Activated CD8-positive, alpha-beta memory T cell treated with anti-CD3 and anti-CD28 coated beads, Interleukin-2, amount 10 ng/mL, durations not matched to agents 7 days and 5 days (primary cell): ENCODE data around the gene NPFFR1. TPM values are rescaled to one million over a fixed set of nuclear protein-coding genes. Genes with fewer than 3 reads are reported as not detected.

Source experiments
- ATAC-seq: fragments of 150-1000 bp; cut with Tn5 transposase; one replicate; pipeline ENCODE4 v1.10.0; 2021; ENCODE audit warnings: moderate library complexity
- CTCF ChIA-PET: fragments of 350-600 bp; sonication (Branson Sonifier 250); formaldehyde crosslinking; loops from one replicate; lab custom pipeline; 2021; ENCODE audit warnings: antibody characterized with exemption; lab: Charles Lee
- DNase-seq: peaks from one replicate; pipeline ENCODE4 v3.0.0-alpha.2; 2020
- H3K27ac Mint-ChIP-seq: one replicate; pipeline ENCODE4 v1.8.0; 2021; ENCODE audit warnings: mild to moderate bottlenecking, mixed read lengths
- H3K27me3 Mint-ChIP-seq: one replicate; pipeline ENCODE4 v1.8.0; 2021; ENCODE audit warnings: mixed read lengths
- H3K36me3 Mint-ChIP-seq: one replicate; pipeline ENCODE4 v1.8.0; 2021; ENCODE audit warnings: mild to moderate bottlenecking, mixed read lengths
- H3K4me1 Mint-ChIP-seq: one replicate; pipeline ENCODE4 v1.8.0; 2021; ENCODE audit warnings: mixed read lengths
- H3K4me3 Mint-ChIP-seq: one replicate; pipeline ENCODE4 v1.8.0; 2021; ENCODE audit warnings: mild to moderate bottlenecking, moderate library complexity, mixed read lengths
- H3K9me3 Mint-ChIP-seq: one replicate; pipeline ENCODE4 v1.8.0; 2022; ENCODE audit warnings: low read depth, mixed read lengths
- total RNA-seq, 2 experiments: library from RNA; stranded (reverse); gene quantifications; one replicate each; pipeline ENCODE4 v1.2.3, GENCODE V29; 2021

NPFFR1 gene, protein sequence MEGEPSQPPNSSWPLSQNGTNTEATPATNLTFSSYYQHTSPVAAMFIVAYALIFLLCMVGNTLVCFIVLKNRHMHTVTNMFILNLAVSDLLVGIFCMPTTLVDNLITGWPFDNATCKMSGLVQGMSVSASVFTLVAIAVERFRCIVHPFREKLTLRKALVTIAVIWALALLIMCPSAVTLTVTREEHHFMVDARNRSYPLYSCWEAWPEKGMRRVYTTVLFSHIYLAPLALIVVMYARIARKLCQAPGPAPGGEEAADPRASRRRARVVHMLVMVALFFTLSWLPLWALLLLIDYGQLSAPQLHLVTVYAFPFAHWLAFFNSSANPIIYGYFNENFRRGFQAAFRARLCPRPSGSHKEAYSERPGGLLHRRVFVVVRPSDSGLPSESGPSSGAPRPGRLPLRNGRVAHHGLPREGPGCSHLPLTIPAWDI
- total RNA-seq, result not detected

DNA sequence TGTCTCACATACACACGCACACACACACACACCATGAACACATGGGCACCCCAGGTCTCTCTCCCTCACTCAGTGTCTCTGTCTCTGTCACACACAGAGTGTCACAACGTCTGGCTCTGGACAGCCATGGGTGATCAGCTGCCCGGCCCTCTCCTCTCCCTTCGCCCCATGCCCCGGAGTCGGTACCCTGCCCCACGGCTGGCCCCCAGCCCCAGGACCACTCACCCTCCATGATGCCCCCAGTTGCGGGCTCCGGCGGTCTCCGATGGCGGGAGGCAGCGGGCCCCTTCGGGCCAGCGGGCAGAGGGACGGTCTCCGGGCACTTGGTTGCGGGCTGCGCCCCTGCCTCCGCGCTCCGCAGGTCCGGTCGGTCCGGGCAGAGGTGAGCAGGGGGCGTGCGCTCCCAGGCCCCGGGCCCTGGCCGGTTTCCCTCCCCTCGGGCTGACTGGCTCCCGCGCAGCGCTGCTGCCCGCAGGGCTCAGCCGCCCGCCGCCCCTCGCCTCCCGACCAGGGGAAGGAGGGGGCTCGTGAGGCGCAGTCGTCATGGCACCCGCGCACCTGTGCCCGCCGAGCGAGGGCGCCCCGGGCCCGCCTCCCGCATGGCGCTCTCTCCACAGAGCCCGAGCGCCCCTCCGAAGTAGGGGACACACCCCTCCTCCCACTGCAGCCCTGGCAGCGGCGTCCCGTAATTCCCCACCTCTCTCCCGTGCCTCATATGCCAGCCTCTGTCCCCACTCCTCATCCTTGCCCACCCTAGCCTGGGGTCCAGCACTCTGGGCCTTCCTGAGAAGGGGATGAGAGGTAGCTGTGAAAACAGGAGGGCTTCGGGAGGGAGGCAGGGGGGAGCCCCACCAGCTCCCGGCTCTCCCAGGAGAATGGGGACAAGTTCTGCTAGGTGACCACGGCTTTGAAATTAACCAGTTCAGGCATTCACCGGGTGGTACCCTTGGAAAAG lies at the start of gene NPFFR1:
NPFFR1 (minus strand) TSS at position 560 of the 955 bp plus-strand sequence; CDS start at position 232, 328 bp downstream.
- ATAC-seq, result no peak
- CTCF ChIA-PET, result interaction anchor here (1.0 to 2.6 kb wide), 2 partner anchors 62 to 80 kb away, joined by 3 to 10 read pairs; no protein-coding TSS in a partner anchor

DNA sequence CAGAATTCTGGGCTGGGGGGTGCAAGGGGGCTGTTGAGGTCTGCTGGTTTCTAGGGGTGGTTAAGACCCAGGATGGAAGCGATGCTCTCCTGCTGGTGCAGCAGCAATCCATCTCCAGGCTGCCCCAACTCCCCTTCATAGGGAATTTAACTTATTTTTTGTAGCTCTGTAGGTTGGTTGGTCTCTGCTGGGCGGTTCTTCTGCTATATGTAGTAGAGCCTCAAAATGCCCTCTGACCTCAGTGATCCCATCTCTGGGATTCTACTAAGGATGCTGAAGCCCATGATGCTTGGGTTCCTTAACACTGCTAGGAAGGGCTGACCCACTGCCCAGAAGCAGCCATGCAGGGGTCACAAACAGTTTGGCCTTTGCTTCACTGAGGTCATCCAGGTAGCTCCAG lies 49.5 kb upstream of the NPFFR1 start:
- DNase-seq (no peak), ATAC-seq (no peak)
- Mint-ChIP-seq H3K27me3 (no peaks in the 10 kb centered on the region), H3K4me1 (peaks cover 25% of the 10 kb centered on the region), H3K4me3 (no peak overlapping the region), H3K36me3 (peaks cover 19% of the 10 kb centered on the region), H3K9me3 (no peaks in the 10 kb centered on the region), H3K27ac (no peak overlapping the region)
- CTCF ChIA-PET, result interaction anchor here (1.7 kb wide), 1 partner anchor 111 kb away, joined by 5 read pairs; no protein-coding TSS in a partner anchor

More for the DNA sequence above, at the start of gene NPFFR1:
- H3K27ac Mint-ChIP-seq, result no peak within 1 kb of the TSS
- H3K9me3 Mint-ChIP-seq, result no peaks in the 10 kb centered on the region
- H3K4me1 Mint-ChIP-seq, result no peaks in the 10 kb centered on the region
- no peak within 1 kb of the TSS for H3K4me3 Mint-ChIP-seq
- DNase-seq, result no peak
- peaks cover 76% of the 10 kb centered on the region for H3K27me3 Mint-ChIP-seq
- H3K36me3 Mint-ChIP-seq, result peaks cover 3% of the 10 kb centered on the region

DNA sequence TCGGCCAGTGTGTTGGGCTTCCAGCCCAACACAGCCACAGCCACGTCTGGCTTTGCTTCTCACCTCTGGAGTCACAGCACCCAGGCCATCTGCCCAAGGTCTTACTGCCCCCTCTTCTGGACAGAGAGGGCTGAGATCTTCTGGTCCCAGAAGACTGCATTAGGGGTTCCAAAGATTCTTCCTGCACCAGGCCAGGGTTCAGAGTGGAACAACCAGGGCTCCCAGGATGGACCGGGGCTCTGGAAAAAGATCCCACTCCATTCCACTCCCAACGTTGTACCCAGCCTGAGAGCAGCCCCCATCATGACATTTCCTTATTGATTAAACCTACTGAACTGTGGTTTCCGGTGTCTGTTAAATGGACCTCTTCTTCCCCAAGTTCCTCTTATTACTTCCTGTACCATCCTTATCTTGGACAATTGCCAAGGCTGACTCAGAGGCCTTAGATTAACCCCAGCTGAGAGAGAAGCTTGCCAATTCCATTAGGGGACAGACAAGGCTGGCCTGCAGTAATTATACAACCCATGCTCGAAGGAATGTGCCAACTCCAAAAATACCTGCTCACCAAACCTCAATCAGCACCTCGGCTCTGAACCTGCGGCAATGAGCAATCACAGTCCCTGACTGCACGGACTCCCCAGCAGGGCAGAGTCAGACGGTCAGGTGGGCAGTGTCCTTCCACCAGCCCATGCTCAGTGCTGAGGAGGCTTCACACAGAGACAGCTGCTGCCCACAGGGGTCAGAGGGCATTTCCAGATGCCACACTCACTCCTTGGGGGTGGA lies 47.9 kb upstream of the NPFFR1 start:
- Mint-ChIP-seq H3K4me3 (no peak overlapping the region), H3K27ac (no peak overlapping the region), H3K4me1 (peaks cover 25% of the 10 kb centered on the region), H3K36me3 (peaks cover 17% of the 10 kb centered on the region), H3K27me3 (no peaks in the 10 kb centered on the region), H3K9me3 (no peaks in the 10 kb centered on the region)
- ATAC-seq (peak; percentile 32), DNase-seq (no peak)
- CTCF ChIA-PET, result interaction anchor here (1.7 to 1.8 kb wide), 2 partner anchors 33 to 110 kb away, joined by 5 to 7 read pairs; no protein-coding TSS in a partner anchor

DNA sequence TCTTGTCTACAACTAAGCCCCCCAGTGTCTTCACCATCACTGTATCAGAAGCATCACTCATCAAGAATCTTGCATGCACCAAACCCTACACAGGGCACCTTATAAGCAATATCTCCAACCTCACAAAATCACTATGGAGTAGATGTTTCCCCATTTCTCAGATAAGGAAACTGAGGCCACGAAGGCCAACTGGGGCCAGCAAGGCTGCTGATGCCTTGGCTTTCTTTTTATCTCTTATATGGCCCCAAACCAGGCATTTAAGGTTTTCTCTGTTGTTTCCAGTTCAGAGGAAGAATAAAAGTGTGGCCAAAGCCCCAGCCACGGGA lies 47.3 kb upstream of the NPFFR1 start:
- no peak for ATAC-seq
- peaks cover 25% of the 10 kb centered on the region for H3K4me1 Mint-ChIP-seq
- peaks cover 15% of the 10 kb centered on the region for H3K36me3 Mint-ChIP-seq
- H3K4me3 Mint-ChIP-seq, result no peak overlapping the region
- CTCF ChIA-PET, result interaction anchor here (1.3 to 1.8 kb wide), 2 partner anchors 33 to 109 kb away, joined by 4 to 7 read pairs; no protein-coding TSS in a partner anchor
- no peaks in the 10 kb centered on the region for H3K9me3 Mint-ChIP-seq
- H3K27me3 Mint-ChIP-seq, result no peaks in the 10 kb centered on the region
- DNase-seq, result no peak
- no peak overlapping the region for H3K27ac Mint-ChIP-seq

DNA sequence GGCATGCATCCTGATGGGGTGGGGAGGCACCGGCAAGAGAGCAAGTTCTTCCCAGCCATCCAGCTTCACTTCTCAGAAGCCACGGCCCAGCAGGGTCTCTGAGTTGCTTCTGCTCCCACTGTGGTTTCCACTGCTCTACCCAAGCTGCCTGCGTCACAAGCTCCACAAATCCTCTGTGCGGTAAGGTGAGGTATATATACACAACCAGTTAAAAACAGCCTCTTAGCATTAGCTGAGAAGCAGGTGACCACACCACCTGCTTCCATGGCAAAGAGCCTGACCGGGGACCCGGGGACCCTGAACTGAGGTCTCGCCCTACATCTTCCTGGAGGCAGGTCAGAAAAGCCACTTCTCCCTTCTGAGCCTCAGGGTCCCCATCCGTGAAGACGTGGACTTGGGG lies 46.9 kb upstream of the NPFFR1 start:
- no peak for ATAC-seq
- CTCF ChIA-PET, result interaction anchor here (0.8 to 2.3 kb wide), 4 partner anchors 43 to 109 kb away, joined by 3 to 8 read pairs (median 4); no protein-coding TSS in a partner anchor

DNA sequence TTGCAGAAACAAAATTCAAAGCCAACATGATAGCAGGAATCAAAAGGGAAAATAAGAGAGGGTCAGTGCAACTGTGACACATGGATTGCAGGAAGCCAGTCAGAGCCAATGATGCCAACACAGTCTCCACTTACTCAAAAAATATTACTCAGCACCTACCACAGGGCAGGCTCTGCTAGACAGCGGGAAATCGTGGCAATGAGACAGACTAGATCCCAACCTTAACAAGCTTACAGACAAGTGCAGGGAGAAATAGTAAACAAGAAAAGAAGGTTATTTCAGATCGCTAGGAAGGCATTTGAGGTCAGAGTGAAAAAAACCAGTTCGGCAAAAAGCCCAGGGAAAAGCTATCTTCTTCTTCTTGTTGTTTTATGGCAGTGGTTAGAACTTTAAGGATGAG lies 45.2 kb upstream of the NPFFR1 start:
- DNase-seq (no peak), ATAC-seq (no peak)
- H3K36me3 Mint-ChIP-seq, result peaks cover 10% of the 10 kb centered on the region
- no peaks in the 10 kb centered on the region for H3K27me3 Mint-ChIP-seq
- H3K27ac Mint-ChIP-seq, result no peak overlapping the region
- H3K9me3 Mint-ChIP-seq, result no peaks in the 10 kb centered on the region
- no peak overlapping the region for H3K4me3 Mint-ChIP-seq
- peaks cover 42% of the 10 kb centered on the region for H3K4me1 Mint-ChIP-seq
- CTCF ChIA-PET, result interaction anchor here (1.1 to 2.3 kb wide), 2 partner anchors 10 to 102 kb away, joined by 3 to 8 read pairs; no protein-coding TSS in a partner anchor

More for the DNA sequence above, 46.9 kb upstream of the NPFFR1 start:
- Mint-ChIP-seq H3K27me3 (no peaks in the 10 kb centered on the region), H3K4me1 (peaks cover 28% of the 10 kb centered on the region), H3K4me3 (no peak overlapping the region), H3K36me3 (peaks cover 12% of the 10 kb centered on the region), H3K27ac (no peak overlapping the region), H3K9me3 (no peaks in the 10 kb centered on the region)
- DNase-seq, result no peak

DNA sequence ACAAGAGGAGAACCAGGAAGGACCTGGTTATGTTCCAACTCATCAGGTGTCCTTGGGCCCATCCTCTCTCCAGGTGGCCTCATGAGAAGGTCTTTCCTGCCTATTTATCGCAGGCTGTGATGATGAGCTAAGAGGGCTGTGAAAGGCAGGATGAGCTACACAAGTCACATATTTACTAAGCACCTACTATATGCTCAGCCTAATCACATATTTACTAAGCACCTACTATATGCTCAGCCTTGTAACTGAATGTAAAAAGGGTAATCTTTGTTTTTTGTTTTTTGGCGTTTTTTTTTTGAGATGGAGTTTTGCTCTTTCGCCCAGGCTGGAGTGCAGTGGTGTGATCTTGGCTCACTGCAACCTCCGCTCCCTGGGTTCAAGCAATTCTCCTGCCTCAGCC lies 44.2 kb upstream of the NPFFR1 start:
- CTCF ChIA-PET, result interaction anchor here (1.2 kb wide), 1 partner anchor 34 kb away, joined by 3 read pairs; no protein-coding TSS in a partner anchor
- peaks cover 52% of the 10 kb centered on the region for H3K4me1 Mint-ChIP-seq
- H3K4me3 Mint-ChIP-seq, result no peak overlapping the region
- no peaks in the 10 kb centered on the region for H3K9me3 Mint-ChIP-seq
- H3K27ac Mint-ChIP-seq, result no peak overlapping the region
- ATAC-seq (no peak), DNase-seq (no peak)
- no peaks in the 10 kb centered on the region for H3K27me3 Mint-ChIP-seq
- peaks cover 5% of the 10 kb centered on the region for H3K36me3 Mint-ChIP-seq

DNA sequence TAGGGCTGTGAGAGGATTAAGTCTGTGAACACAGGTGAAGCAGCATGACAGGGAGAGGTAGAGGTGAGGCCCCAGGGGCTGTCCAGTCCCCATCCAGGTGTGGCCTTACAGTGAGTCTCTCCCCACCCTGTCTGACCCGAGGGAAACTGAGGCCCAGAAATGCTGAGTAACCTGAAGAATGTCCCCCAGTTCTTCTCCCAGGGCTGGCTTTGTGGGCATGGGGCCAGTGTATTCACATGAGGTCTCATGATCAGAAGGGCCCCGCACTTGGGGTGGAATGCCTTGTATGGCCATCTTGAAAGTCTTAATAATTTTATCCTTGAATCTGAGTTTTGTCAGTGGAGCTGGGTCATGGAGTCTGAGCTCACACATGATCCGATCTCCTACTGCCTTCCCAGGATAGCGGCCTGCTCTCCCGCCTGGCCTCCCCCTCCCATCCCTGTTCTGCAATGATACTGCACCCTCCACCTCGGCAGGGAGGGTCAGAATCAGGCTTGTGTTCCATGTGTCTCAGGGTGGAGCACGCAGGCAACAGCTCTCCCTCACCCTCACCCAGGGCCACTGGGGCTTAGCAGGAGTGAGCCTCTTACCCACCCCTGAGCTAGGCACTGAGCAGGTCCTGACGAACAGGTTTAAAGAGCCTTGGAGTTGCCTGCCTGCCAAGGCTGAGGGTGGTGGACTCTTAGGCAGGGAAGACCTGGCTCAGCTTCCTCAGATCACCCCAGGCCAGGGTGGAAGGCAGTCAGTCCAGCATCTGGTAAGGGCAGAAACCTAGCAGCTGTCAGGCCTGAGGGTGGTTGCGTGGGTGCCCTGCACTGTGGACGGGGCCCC lies 41.4 kb upstream of the NPFFR1 start:
- H3K4me1 Mint-ChIP-seq, result peaks cover 44% of the 10 kb centered on the region

DNA sequence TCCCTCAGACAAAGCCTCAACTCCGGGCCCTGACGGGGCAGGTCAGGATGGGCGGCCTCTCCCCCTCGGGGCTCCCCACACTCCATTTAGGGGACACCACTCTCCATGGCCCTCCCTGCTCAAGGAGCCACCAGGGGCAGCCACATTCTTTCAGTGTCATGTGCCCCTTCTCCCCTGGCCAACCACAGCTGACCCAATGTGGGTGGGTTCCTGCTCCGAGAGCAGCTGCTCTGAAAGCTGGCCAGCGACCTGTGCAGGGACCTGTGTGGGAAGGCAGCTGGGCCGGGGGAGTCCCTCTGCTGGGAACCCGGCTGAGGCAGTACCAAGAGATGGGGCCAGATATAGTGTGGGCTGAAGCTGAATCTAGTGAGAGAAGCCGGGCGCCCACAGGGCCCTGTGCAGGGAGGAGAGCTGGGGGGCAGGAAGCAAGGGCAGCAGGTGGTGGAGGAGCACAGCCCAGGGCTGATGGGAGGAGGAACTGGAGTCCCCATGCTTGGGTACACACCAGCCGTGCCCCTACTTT lies 40.6 kb upstream of the NPFFR1 start:
- DNase-seq (peak; percentile 50), ATAC-seq (peak; percentile 38)
- H3K27me3 Mint-ChIP-seq, result no peaks in the 10 kb centered on the region
- no peaks in the 10 kb centered on the region for H3K36me3 Mint-ChIP-seq
- CTCF ChIA-PET, result interaction anchor here (1.0 to 3.9 kb wide), 11 partner anchors 11 to 103 kb away, joined by 3 to 18 read pairs (median 4); partner anchors contain the start of gene PPA1
- peak overlapping the region; percentile 89 for H3K27ac Mint-ChIP-seq
- H3K4me3 Mint-ChIP-seq, result no peak overlapping the region
- H3K9me3 Mint-ChIP-seq, result no peaks in the 10 kb centered on the region
- peaks cover 43% of the 10 kb centered on the region for H3K4me1 Mint-ChIP-seq

More for the DNA sequence above, 41.4 kb upstream of the NPFFR1 start:
- DNase-seq, result no peak
- H3K4me3 Mint-ChIP-seq, result no peak overlapping the region
- no peak for ATAC-seq
- H3K36me3 Mint-ChIP-seq, result no peaks in the 10 kb centered on the region
- CTCF ChIA-PET, result interaction anchor here (1.0 to 3.9 kb wide), 7 partner anchors 10 to 104 kb away, joined by 3 to 18 read pairs (median 4); no protein-coding TSS in a partner anchor
- H3K9me3 Mint-ChIP-seq, result no peaks in the 10 kb centered on the region
- no peaks in the 10 kb centered on the region for H3K27me3 Mint-ChIP-seq
- peak overlapping the region; percentile 89 for H3K27ac Mint-ChIP-seq

DNA sequence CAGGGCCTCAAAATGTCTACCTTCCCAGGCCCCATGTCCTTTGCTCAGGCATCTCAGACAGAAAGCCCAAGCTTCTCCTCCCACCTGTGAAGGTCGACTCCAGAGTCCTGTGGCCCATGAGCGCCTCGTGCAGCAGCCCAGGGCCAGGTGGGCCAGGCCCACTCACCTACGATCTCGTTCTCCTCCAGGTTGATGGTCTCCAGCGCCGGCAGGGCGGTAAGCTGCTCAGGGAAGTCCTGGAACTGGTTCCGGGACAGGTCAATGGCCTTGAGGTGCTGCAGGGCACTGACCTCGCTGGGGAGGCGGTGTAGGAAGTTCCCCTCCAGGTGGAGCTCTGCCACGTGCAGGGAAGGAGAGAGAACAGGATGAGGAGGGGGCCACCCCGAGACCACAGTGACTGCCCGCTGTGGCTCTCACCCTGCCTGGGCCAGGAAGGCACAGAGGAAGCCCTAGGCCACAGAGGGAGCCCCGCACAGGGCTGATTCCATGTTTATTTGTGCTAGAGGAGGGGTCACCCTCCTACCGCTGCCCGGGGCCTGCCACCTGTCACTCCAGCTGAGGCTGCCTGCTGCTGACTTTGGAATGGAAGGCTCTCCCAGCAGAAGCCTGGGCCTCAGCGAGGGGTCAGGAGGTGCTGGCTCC lies 40.0 kb upstream of the NPFFR1 start:
- ATAC-seq, result no peak
- CTCF ChIA-PET, result interaction anchor here (1.1 to 3.9 kb wide), 9 partner anchors 24 to 102 kb away, joined by 3 to 18 read pairs (median 4); partner anchors contain the start of gene PPA1
- Mint-ChIP-seq H3K4me1 (peaks cover 41% of the 10 kb centered on the region), H3K36me3 (no peaks in the 10 kb centered on the region), H3K4me3 (peak overlapping the region; percentile 53), H3K27ac (peak overlapping the region; percentile 89), H3K27me3 (no peaks in the 10 kb centered on the region), H3K9me3 (no peaks in the 10 kb centered on the region)
- DNase-seq, result no peak

DNA sequence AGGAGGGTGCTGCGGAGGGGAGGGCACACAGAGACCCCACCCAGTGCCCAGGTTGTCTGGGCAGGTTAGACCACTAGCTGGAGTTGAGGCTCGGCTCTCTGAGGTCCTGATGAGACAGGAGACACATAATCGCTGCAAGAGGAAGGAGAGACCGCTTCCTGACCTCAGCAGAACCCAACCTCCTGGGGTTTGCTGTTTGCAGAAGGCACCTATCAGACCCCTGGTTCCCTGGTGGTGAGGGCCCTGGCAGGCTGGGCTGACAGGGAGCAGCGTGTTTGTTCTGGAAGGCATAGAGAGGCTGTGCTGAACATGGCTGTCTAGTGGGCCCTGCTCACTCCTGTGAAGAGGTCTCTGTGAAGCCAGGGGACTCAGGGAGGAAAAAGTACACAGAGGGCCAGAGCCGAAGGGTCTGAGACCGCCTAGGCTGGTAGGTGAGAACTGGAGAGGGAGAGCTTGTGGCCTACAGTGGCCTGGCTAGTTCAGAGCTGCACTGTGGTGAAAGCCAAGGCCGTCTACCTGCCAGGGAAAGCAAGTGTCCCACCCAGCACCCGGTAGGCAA lies 39.4 kb upstream of the NPFFR1 start:
- no peaks in the 10 kb centered on the region for H3K36me3 Mint-ChIP-seq
- ATAC-seq (peak; percentile 87), DNase-seq (peak; percentile 93)
- CTCF ChIA-PET, result interaction anchor here (1.1 to 3.9 kb wide), 8 partner anchors 25 to 102 kb away, joined by 3 to 18 read pairs (median 4); partner anchors contain the start of gene PPA1
- peaks cover 41% of the 10 kb centered on the region for H3K4me1 Mint-ChIP-seq
- H3K4me3 Mint-ChIP-seq, result peak overlapping the region; percentile 53
- no peaks in the 10 kb centered on the region for H3K9me3 Mint-ChIP-seq
- H3K27me3 Mint-ChIP-seq, result no peaks in the 10 kb centered on the region
- H3K27ac Mint-ChIP-seq, result peak overlapping the region; percentile 89
